Body of pancreas (tissue), 4 donors: Measurements from ENCODE around the gene TNS4. TPM values are rescaled to one million over a fixed set of nuclear protein-coding genes. Genes with fewer than 3 reads are reported as not detected.

Source experiments
- ATAC-seq: fragments of 150-250 bp; one replicate; pipeline ENCODE4 v1.9.1; 2016
- DNase-seq, 4 donors: peaks; one replicate each; pipeline ENCODE4 v3.0.0-alpha.2; 2019
- H3K27ac ChIP-seq, 4 donors: fragments of 200-600 bp; sonication (generic); 1 replicate in 3 of 4; 2 replicates in 1 of 4; pipeline versions ENCODE4 v1.5.1 to v1.6.1; 2016 to 2019; ENCODE audit warnings: mild to moderate bottlenecking in 1 of 4, mixed read lengths in 1 of 4, moderate library complexity in 1 of 4
- H3K27me3 ChIP-seq, 2 donors: fragments of 200-600 bp; sonication (generic); one replicate each; pipeline ENCODE4 v1.6.0; 2016; ENCODE audit warnings: mild to moderate bottlenecking in 1 of 2
- H3K36me3 ChIP-seq, 2 donors: fragments of 200-600 bp; sonication (generic); replicated peaks in 1 of 2; 2 replicates each; pipeline ENCODE4 v1.5.1; 2016; ENCODE audit warnings: low read depth in 2 of 2; ENCODE audit not compliant: insufficient read depth in 1 of 2
- H3K4me1 ChIP-seq: fragments of 200-600 bp; sonication (generic); one replicate; pipeline ENCODE4 v1.6.0; 2016
- H3K4me3 ChIP-seq, 2 donors: fragments of 200-600 bp; sonication (generic); 1 replicate in 1 of 2; 2 replicates in 1 of 2; pipeline ENCODE4 v1.5.1; 2016 to 2019
- H3K9me3 ChIP-seq, 3 donors: fragments of 200-600 bp; sonication (generic); 1 replicate in 2 of 3; 2 replicates in 1 of 3; pipeline ENCODE4 v1.5.1; 2016
- POLR2A ChIP-seq, 3 donors: fragments of 450-650 bp; IDR thresholded peaks; one replicate each; pipeline ENCODE4 v1.6.1; 2016; ENCODE audit warnings: antibody characterized with exemption in 3 of 3, mild to moderate bottlenecking in 2 of 3
- WGBS, 2 donors: methylation state at CpG; one replicate each; pipeline ENCODE4 v1.1.5; 2017; 5-methylcytosine and 5-hydroxymethylcytosine counted together
- intact Hi-C: fragments of 100-400 bp; cut with DNase I; formaldehyde crosslinking; loops from one replicate; pipeline ENCODE4 v1.15.1; 2023
- total RNA-seq, 2 donors: library from RNA; depleted of rRNA; stranded (reverse); fragments of >200 nt; gene quantifications; one replicate each; pipeline ENCODE4 v1.1.0, GENCODE V29; 2016
- TF ChIP-seq, protein P1 (sequence below), 7 experiments: fragments of 450-650 bp in 4 of 7; fragments of 200-600 bp in 3 of 7; sonication (generic) in 3 of 7; IDR thresholded peaks; one replicate each; pipeline ENCODE4 v1.5.1; 2016 to 2019; ENCODE audit warnings: antibody characterized with exemption in 7 of 7

Gene TNS4
- total RNA-seq, 2 donors from 2014 or later, result not detected

DNA sequence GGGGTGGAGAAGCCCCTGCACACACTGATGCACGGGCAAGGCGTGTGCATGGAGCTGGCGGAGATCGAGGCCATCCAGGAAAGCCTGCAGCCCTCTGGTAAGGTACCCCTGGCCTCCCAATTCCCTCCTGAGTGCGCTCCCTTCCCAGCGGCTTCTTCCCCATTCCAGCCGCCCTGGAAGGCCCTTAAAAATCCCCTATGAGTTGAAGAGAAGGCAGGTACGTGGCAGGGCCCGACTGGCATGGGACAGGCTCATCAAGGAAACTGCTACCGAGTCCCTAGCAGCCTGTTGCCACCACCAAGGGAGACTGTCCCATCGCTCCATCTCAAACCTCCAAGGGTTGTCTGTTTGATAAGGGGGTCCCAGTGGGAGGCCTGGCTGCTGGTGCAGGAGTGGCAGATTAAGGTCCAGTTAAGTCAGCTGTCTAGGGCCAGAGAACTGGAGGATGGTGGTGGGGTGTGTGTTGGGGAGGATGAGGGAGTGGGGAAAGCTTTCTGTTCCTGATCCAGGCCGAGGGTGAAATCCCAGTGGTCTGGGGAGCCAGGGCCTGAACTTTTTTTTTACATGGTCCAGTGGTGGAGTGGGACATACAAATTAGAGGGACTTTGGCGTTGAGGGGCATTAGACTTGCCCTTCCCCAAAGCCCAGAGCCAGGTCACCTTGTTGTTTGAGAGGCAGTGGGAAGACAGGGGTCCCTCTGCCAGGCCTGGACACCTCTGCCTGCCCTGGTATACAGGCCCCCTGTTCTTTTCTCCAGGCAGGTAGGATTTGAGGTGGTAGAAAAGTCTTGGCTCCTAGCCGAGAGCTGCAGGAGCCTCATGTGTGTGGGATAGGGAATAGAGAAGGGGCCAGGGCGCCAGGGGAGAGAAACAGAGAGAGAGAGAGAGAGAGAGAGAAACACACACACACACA, 57.2 kb downstream of the TNS4 start:
- no peaks in the 10 kb centered on the region for H3K36me3 ChIP-seq
- H3K9me3 ChIP-seq, result no peaks in the 10 kb centered on the region
- DNase-seq (no peak), ATAC-seq (no peak)
- H3K27ac ChIP-seq, result peak overlapping the region in 3 of 4 donors; percentile 16 to 64 (median 52)
- H3K27me3 ChIP-seq, result peaks cover 0 to 5% of the 10 kb centered on the region in 2 donors
- peak overlapping the region in 1 of 2 donors; percentile 11 for H3K4me3 ChIP-seq
- no peak for TF ChIP-seq POLR2A (IDR thresholded peaks at IDR 0.05)
- TF ChIP-seq, protein P1, sequence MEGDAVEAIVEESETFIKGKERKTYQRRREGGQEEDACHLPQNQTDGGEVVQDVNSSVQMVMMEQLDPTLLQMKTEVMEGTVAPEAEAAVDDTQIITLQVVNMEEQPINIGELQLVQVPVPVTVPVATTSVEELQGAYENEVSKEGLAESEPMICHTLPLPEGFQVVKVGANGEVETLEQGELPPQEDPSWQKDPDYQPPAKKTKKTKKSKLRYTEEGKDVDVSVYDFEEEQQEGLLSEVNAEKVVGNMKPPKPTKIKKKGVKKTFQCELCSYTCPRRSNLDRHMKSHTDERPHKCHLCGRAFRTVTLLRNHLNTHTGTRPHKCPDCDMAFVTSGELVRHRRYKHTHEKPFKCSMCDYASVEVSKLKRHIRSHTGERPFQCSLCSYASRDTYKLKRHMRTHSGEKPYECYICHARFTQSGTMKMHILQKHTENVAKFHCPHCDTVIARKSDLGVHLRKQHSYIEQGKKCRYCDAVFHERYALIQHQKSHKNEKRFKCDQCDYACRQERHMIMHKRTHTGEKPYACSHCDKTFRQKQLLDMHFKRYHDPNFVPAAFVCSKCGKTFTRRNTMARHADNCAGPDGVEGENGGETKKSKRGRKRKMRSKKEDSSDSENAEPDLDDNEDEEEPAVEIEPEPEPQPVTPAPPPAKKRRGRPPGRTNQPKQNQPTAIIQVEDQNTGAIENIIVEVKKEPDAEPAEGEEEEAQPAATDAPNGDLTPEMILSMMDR (IDR thresholded peaks at IDR 0.05), result no peak
- 29 to 61% methylated on average over 6 to 15 of the region's 15 CpGs for WGBS, 2 donors
- peaks cover 36% of the 10 kb centered on the region for H3K4me1 ChIP-seq
- intact Hi-C loops, result loop anchor here (10.0 kb wide), 1 partner anchor 91 kb away; no protein-coding TSS in a partner anchor

DNA sequence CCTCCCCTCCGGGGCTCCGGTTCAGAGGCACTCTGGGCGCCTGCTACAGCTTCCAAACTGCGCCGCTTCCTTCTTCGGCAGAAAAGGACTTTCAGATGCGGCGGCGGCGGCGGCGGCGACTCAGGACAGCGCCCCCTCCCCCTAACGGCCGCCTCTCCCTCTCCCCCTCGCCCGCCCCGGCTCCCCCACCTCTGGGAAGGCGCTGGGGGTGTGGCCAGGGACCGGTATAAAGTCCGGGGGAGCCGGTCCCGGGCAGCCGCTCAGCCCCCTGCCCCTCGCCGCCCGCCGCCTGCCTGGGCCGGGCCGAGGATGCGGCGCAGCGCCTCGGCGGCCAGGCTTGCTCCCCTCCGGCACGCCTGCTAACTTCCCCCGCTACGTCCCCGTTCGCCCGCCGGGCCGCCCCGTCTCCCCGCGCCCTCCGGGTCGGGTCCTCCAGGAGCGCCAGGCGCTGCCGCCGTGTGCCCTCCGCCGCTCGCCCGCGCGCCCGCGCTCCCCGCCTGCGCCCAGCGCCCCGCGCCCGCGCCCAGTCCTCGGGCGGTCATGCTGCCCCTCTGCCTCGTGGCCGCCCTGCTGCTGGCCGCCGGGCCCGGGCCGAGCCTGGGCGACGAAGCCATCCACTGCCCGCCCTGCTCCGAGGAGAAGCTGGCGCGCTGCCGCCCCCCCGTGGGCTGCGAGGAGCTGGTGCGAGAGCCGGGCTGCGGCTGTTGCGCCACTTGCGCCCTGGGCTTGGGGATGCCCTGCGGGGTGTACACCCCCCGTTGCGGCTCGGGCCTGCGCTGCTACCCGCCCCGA, 58.0 kb downstream of the TNS4 start, which contains the start of gene IGFBP4:
Gene IGFBP4 (plus strand): TSS at position 255 of the 792 bp plus-strand sequence. CDS start 286 bp downstream, at position 541.
- intact Hi-C loops, result loop anchor here (10.0 kb wide), 1 partner anchor 91 kb away; no protein-coding TSS in a partner anchor
- no peaks in the 10 kb centered on the region for H3K36me3 ChIP-seq
- peaks cover 0 to 5% of the 10 kb centered on the region in 2 donors for H3K27me3 ChIP-seq
- ATAC-seq, result peak; percentile 68
- peak within 1 kb of the TSS in 1 of 2 donors; percentile 11 for H3K4me3 ChIP-seq
- H3K4me1 ChIP-seq, result peaks cover 27% of the 10 kb centered on the region
- H3K27ac ChIP-seq, result peak within 1 kb of the TSS in 3 of 4 donors; percentile 19 to 64 (median 55)
- peak in 2 of 3 donors; percentile 15 to 26 for TF ChIP-seq POLR2A (IDR thresholded peaks at IDR 0.05)
- TF ChIP-seq, protein P1 (IDR thresholded peaks at IDR 0.05), result peak in 3 of 7 experiments; percentile 21 to 39 (median 29)
- 0 to 3% methylated on average over 1 to 56 of the region's 98 CpGs for WGBS, 2 donors
- no peaks in the 10 kb centered on the region for H3K9me3 ChIP-seq
- DNase-seq, result peak; percentile 64 to 79 (median 71)

DNA sequence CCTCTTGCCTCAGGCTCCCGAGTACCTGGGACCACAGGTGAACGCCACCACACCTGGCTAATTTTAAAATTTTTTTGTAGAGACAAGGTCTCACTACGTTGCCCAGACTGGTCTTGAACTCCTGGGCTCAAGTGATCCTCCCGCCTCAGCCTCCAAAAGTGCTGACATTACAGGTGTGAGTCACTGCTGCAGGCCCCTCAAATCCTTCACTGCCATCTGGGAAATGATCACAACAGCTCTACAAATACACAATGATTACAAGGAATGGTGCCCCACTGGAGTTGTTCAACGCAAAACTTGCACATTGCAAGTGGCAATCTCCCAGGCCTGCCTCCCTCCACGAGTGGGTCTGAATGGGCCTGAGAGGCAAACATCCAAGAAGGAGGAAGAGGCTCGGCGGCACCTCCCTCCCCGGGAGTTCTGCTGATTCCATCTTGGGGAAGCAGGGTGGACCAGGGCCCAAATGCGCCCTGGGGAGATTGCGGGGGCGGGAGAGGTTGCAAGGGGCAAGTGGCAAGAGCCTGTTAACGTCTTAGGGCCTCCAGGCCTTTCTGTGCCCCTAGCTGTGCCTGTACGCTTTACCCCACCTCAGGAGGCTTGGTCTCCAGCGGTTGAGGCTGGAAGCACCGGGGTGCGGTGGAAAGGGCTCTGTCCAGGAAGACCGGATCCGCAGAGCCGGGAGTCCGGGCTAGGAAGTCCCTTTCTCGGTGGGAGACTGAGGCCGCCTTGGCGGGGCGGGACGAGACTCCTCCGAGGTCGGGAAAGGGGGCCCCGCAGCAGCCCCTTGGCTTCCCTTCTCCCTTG, 58.8 kb downstream of the TNS4 start:
- intact Hi-C loops, result loop anchor here (10.0 kb wide), 1 partner anchor 92 kb away; no protein-coding TSS in a partner anchor
- peak in 1 of 4 donors; percentile 16 for DNase-seq
- TF ChIP-seq, protein P1 (IDR thresholded peaks at IDR 0.05), result no peak
- no peak for TF ChIP-seq POLR2A (IDR thresholded peaks at IDR 0.05)

DNA sequence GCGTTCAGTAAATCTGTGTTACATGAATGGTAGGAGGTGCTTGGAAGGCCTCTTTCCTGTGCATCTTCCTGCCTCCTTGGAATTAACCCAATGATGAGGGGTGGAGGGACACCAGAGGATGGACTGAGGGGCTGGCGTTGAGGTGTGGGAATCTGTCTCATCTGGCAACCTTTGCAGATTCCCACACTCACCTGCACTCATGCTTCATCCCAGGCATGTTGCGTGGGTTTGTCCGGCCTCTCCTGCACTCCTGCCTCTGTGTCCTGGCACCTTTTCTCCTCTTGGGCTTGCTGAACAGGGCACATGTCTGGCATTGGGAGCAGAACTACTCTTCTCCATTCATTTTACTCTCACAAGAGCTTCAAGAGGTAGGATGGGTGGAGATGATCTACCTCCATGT, 61.3 kb downstream of the TNS4 start:
- no peak for ATAC-seq
- Histone ChIP-seq H3K36me3 (no peaks in the 10 kb centered on the region), H3K27me3 (peaks cover 0 to 5% of the 10 kb centered on the region in 2 donors), H3K9me3 (no peaks in the 10 kb centered on the region), H3K4me3 (no peak overlapping the region), H3K4me1 (peaks cover 8% of the 10 kb centered on the region), H3K27ac (no peak overlapping the region)
- 61 to 63% methylated on average over 4 of the region's 4 CpGs for WGBS, 2 donors
- no peak for DNase-seq
- TF ChIP-seq, protein P1 (IDR thresholded peaks at IDR 0.05), result no peak
- no peak for TF ChIP-seq POLR2A (IDR thresholded peaks at IDR 0.05)
- intact Hi-C loops, result loop anchor here (10.0 kb wide), 1 partner anchor 95 kb away; no protein-coding TSS in a partner anchor

More for the DNA sequence above, 58.8 kb downstream of the TNS4 start:
- Histone ChIP-seq H3K4me3 (no peak overlapping the region), H3K27me3 (peaks cover 0 to 5% of the 10 kb centered on the region in 2 donors), H3K36me3 (no peaks in the 10 kb centered on the region), H3K27ac (peak overlapping the region in 3 of 4 donors; percentile 19 to 64 (median 55)), H3K4me1 (peaks cover 19% of the 10 kb centered on the region), H3K9me3 (no peaks in the 10 kb centered on the region)
- 55 to 84% methylated on average over 23 to 28 of the region's 29 CpGs for WGBS, 2 donors
- ATAC-seq, result no peak
